HG03066 (cell line): ENCODE data around the gene SCN8A.

ENCODE experiments used
- ATAC-seq: cut with Tn5 transposase; IDR thresholded peaks from one replicate; pipeline ENCODE4 v1.9.1; 2021; ENCODE audit warnings: low read depth; ENCODE audit not compliant: unreplicated experiment

Gene SCN8A

GRCh38 chr12:51702587-51702986, 111.6 kb downstream of the SCN8A start:
- ATAC-seq = no peak

DNA sequence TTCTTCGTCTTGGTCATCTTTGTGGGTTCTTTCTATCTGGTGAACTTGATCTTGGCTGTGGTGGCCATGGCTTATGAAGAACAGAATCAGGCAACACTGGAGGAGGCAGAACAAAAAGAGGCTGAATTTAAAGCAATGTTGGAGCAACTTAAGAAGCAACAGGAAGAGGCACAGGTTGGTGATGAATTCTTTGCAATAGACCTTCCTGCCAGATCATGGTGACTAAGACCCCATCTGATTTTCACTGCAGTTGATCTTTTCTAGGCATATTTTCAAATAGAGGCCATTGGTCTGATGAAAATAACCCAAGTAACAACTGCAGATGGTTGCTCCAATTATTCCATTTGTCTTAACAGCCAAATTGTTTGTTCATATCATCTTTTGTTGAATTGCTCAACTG, 114.4 kb downstream of the SCN8A start:
- ATAC-seq = no peak

DNA sequence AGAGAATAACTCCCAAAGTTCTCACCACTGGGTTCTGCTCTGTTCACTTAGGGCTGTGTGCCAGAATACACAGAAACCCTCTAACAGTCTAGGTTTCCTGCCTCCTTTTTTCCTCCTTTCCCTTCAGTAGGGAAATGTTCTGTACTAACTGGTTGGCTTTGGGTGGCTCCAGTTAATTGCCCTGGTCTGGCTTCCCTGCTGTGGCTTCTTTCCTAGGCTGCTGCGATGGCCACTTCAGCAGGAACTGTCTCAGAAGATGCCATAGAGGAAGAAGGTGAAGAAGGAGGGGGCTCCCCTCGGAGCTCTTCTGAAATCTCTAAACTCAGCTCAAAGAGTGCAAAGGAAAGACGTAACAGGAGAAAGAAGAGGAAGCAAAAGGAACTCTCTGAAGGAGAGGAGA, 115.2 kb downstream of the SCN8A start:
- ATAC-seq = no peak

DNA sequence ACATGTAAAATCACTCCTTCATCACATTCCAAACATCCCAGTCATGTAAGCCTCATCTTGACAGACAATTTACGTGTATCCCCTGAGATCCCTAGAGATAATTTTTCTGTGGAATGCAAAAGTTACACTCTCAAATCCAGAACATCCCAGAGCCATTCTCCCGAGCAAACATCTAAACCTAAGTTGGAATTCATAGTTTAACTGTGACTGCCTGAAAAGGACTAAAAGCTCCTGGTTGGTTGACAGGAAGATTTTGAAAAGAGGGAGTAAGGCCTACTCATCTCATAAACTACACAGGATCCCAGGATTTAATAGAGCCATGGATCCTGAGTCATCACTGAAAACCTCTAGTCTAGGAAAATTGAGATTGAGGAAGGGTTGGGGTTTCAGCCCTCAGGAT, 123.6 kb downstream of the SCN8A start:
- no peak for ATAC-seq

- ATAC-seq = no peak
Observed at GRCh38 chr12:51717326-51717925, 126.4 kb downstream of the SCN8A start.

DNA sequence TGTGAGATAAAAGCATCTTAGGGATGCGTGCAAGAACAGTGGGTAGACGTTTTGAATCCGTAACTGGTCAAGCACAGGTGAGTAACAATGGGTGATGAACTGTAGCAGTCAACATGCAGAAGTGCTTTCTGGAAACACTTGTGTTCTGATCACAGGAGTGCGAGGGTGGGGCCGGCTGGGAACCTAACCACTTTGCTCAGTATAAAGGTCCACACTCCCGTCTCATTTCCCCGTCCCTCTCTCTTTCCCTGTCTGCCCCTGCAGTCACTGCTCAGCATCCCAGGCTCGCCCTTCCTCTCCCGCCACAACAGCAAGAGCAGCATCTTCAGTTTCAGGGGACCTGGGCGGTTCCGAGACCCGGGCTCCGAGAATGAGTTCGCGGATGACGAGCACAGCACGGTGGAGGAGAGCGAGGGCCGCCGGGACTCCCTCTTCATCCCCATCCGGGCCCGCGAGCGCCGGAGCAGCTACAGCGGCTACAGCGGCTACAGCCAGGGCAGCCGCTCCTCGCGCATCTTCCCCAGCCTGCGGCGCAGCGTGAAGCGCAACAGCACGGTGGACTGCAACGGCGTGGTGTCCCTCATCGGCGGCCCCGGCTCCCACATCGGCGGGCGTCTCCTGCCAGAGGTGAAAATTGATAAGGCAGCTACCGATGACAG, 130.4 kb downstream of the SCN8A start:
- no peak for ATAC-seq

- ATAC-seq = no peak
Observed at GRCh38 chr12:51722431-51722830, 131.4 kb downstream of the SCN8A start.

DNA sequence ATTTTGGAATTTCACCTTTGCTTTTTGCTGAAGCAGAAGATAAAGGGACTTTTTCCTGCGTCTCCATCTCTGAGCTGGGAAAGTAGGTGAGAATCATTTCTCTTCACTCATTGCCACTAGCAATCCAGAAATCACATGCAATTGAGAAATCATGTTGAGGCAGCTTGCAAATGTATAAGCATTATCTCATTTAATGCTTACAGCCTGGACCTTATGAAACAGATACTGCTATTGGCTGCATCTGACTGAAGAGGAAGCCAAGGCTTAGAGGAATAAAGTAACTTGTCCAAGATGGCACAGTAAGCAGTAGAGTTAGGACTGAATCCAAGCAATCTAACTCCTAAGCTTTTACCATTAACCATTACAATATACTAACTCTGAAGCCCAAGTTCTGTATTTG, 135.1 kb downstream of the SCN8A start:
- no peak for ATAC-seq

DNA sequence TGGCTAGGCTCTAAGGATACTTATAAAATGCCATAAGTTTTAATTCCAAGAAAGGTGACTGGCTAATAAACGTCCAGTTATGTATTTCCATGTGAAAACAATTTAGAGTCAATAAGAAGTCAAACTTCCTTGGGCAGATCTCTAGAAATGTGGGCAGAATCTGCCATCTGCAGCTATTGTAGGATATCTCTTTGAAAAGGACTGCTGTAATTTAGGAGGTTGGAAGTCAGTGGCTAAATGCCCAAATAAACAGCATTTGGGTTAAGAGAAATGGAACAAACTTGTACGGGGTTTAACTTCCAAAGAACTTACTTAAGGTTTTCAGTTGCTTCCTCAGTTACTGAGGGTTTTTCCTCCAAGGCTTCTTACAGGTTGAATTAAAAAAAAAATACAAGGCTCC, 135.9 kb downstream of the SCN8A start:
- no peak for ATAC-seq

- ATAC-seq = no peak
Observed at GRCh38 chr12:51729331-51729730, 138.3 kb downstream of the SCN8A start.

GRCh38 chr12:51730745-51731144, 139.7 kb downstream of the SCN8A start:
- ATAC-seq = no peak

- no peak for ATAC-seq
Observed at GRCh38 chr12:51740536-51740935, 149.5 kb downstream of the SCN8A start.

DNA sequence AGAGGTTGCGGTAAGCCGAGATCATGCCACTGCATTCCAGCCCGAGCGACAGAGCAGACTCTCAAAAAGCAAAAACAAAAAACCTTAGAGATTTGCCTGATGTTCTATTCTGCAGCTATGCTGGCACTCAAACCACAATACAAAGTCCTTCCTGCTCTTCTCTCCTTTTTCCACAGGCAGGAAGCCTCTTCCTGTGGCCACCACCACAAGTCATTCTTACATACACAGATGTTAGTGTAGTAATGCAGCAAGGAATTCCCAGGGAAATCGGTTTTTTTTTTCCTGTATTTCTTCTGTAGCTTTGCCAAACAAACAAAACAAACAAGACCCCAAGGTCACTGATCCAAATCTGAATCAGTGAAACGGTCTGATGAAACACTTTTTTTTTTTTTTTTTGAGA, 153.2 kb downstream of the SCN8A start:
- ATAC-seq = no peak

DNA sequence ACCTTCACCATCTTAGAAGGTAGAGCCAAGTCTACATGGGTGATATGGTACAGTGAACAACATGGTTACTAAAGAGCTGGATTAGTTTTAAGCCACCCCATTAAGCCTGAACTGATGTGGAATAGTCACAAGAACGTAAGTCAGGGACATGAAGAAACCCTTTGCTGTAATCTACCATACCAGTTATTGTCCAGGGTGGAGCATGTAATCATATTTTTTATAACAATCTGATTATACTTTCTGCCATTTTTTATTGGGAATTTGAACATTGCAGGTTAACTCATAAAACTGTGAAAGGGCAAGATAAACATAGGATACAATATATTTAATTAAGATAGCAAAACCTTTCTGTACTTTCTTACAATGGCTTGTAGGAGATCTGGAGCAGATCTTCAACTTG, 153.9 kb downstream of the SCN8A start:
- no peak for ATAC-seq

- ATAC-seq = no peak
Observed at GRCh38 chr12:51746416-51746815, 155.4 kb downstream of the SCN8A start.

DNA sequence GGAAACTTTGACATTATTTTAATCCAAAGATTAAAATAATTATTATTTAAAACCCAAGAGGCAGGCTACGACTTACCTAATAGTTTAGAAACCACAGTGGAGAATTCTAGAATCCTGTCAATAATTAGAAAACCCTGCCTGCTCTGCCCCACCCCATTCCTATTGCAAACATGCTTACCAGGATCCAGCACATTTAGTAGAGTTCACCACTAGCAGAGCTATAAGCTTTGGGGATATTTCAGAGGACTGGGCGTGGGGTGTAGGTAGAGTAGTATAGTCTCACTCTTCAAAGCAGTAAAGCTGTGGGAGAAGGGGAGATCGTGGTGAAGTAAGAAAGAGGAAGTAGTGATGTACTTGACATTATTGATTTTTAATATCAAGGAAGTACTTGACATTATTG, 157.2 kb downstream of the SCN8A start:
- no peak for ATAC-seq

GRCh38 chr12:51749206-51749985, 158.4 kb downstream of the SCN8A start:
- ATAC-seq = no peak

- ATAC-seq = no peak
Observed at GRCh38 chr12:51749986-51750317, 158.9 kb downstream of the SCN8A start.

GRCh38 chr12:51751661-51752060, 160.6 kb downstream of the SCN8A start:
- no peak for ATAC-seq

GRCh38 chr12:51752234-51752889, 161.3 kb downstream of the SCN8A start:
- no peak for ATAC-seq

DNA sequence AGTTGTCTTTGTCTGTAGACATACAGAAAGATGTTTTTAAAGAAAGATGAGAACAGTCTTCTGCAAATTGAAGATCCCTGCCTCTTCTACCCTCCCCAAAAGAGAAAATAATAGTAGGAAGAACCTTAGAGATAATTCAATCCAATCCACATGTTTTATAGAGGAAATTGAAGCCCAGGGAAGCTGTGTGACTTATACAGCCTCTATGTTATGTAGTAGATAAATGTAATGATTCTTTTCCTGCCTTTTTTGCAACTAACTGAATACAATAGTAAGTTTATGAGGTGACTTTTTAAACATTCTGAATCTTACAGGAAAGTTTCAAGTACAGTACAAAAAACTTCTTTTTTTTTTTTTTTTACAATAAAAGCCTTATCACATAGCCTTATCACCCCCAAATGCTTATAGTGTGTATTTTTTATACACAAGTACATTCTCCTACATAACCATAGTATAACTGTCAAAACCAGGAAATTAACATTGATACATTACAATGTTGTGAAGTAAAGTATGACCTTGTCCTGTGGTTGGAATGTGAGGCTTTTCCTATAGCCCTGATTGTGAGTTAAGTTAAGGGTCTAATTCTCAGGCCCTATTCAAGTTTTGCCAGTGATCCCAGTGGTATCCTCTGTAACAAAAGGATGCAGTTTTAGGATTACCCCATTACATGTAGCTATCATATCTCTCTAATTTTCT, 163.1 kb downstream of the SCN8A start:
- ATAC-seq = no peak
